ENCODE measurements around the gene FNDC10. TPM values are rescaled to one million over a fixed set of nuclear protein-coding genes. Genes with fewer than 3 reads are reported as not detected.
A peak's percentile ranks its signal among the peaks of the same experiment; 100 is the strongest.

Gene FNDC10
- total and polyA plus RNA-seq, 10 of the 15 experiments (the other 5 are each of a cell fraction or from before 2014, with no cell fraction given): 0.05 to 1.3 (median 0.25) TPM; not detected in 4

DNA sequence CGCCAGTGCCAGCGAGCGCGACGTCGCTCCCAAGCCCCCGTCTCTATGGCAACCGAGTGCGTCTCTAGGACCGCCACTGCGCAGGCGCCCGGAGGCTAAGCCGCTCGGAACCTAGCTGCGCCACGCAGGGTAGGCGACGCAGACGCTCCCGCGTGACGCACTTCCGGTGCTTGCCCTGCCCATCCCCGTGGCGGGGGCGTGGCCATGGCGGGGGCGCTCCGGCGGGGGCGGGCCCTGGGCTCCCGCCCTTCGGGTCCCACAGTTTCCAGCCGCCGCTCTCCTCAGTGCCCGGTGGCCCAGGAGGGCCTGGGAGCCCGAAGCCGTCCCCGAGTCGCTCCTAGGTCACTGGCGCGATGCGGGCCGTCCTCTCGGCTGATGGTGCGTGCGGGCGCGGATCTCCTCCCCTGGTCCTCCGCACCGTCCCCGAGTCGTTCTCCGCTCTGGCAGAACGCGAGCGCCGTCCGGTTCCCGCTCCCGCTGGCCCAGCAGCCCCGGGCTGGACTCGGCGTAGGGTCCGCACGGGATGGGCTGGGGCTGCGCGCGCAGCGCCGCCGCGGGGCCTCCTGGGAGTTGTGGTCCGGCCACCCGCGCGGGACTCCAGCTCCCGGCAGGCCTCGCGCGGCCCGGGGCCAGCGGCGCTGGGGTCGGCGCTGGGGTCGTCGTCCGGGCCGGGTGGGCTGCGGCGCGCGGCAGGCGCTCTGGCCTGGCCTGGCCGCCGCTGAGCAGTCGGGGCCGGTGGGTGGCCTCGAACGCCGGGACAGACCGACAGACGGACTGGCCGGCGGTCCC is 15.5 kb upstream of the FNDC10 start, which contains the start of gene MIB2:
TSS of gene MIB2 (plus strand) at position 245 of the 789 bp plus-strand sequence. CDS start 7,953 bp downstream, outside the sequence.
- peak within 1 kb of the TSS; percentile 99 for H3K9ac ChIP-seq (ENCODE audit: control insufficient read depth, insufficient read depth, low read length)
- WGBS (ENCODE audit: insufficient coverage, insufficient replicate concordance, low lambda C conversion rate, missing lambda C conversion rate): 1% methylated on average over 100 of the region's 107 CpGs
- POLR2A ChIA-PET: interaction anchor here (0.6 to 1.5 kb wide), 4 partner anchors 8 to 217 kb away, joined by 3 to 8 read pairs (median 4); no protein-coding TSS in a partner anchor
- no TSS peak for BruUV-seq (replicated peaks)
- RAD21 ChIA-PET (ENCODE audit: unreplicated experiment): interaction anchor here (0.7 to 2.8 kb wide), 4 partner anchors 13 to 63 kb away, joined by 3 to 8 read pairs (median 5); no protein-coding TSS in a partner anchor
- in situ Hi-C loops (cut with MboI): no loop called here
- CTCF ChIA-PET: interaction anchor here (0.7 to 1.0 kb wide), 2 partner anchors 9 to 13 kb away, joined by 4 to 5 read pairs; no protein-coding TSS in a partner anchor
- no peaks in the 10 kb centered on the region; a peak in 1 of 4 replicates for H3K27me3 ChIP-seq (replicated peaks in 1 of 2; ENCODE audit: control insufficient read depth in 2 of 2, insufficient read depth in 2 of 2, low read length in 1 of 2)
- H4K20me1 ChIP-seq (ENCODE audit: control insufficient read depth, insufficient read depth): 0 out of 2 replicates have a peak, but pooled peaks cover 3% of the 10 kb centered on the region
- ATAC-seq: peak; percentile 95
- peak; percentile 97 for FAIRE-seq
- DNase-seq (ENCODE audit: low read depth, low spot score): peak; percentile 87
- H3K27ac ChIP-seq (ENCODE audit: control insufficient read depth, insufficient read depth): peak within 1 kb of the TSS; percentile 98
- peak within 1 kb of the TSS; percentile 85 for H3K4me3 ChIP-seq
- SMC1A ChIA-PET (ENCODE audit: uncharacterized antibody, unreplicated experiment): interaction anchor here (1.2 to 1.8 kb wide), 2 partner anchors 13 to 290 kb away, joined by 3 to 4 read pairs; no protein-coding TSS in a partner anchor
- peak within 1 kb of the TSS; percentile 93 for H2AFZ ChIP-seq (ENCODE audit: control insufficient read depth, low read depth, low read length)
- peaks cover 0 to 2% of the 10 kb centered on the region in 2 experiments; a peak in 1 of 4 replicates for H3K36me3 ChIP-seq (ENCODE audit: control insufficient read depth in 2 of 2, insufficient read depth in 2 of 2, low read length in 1 of 2)
- H3K9me3 ChIP-seq (replicated peaks; ENCODE audit: control insufficient read depth, insufficient read depth, low read length): no peaks in the 10 kb centered on the region
- intact Hi-C loops (cut with micrococcal nuclease; ENCODE audit: unreplicated experiment): loop anchor here (5.0 kb wide), 1 partner anchor 43 kb away; the partner anchor contains the start of gene SSU72
- peak within 1 kb of the TSS; percentile 93 for H3K4me2 ChIP-seq (ENCODE audit: control insufficient read depth, insufficient read depth)
- H3K79me2 ChIP-seq (ENCODE audit: control insufficient read depth, insufficient read depth, low read length): peaks cover 3% of the 10 kb centered on the region
- H3K4me1 ChIP-seq (ENCODE audit: control insufficient read depth, insufficient read depth, low read length): peaks cover 15% of the 10 kb centered on the region
- TF ChIP-seq NBN (IDR thresholded peaks at IDR 0.05) (peak; percentile 83), ATF7 (IDR thresholded peaks at IDR 0.05; ENCODE audit: low read depth) (no peak), SIX5 (IDR thresholded peaks at IDR 0.05; ENCODE audit: low read depth, low read length, severe bottlenecking) (peak; percentile 81), RBBP5 (conservative IDR thresholded peaks at IDR 0.05) (no peak), CREB1 (IDR thresholded peaks at IDR 0.05; ENCODE audit: low read depth) (peak; percentile 98), CBX3 (IDR thresholded peaks at IDR 0.05; ENCODE audit: borderline replicate concordance, low read depth) (no peak), CHD2 (IDR thresholded peaks at IDR 0.05; ENCODE audit: borderline replicate concordance, low read depth, low read length) (peak; percentile 12; the same call in 1 of the 2 replicates), CREM (IDR thresholded peaks at IDR 0.05; ENCODE audit: low read depth) (peak; percentile 98), YY1 (IDR thresholded peaks at IDR 0.05; ENCODE audit: low read depth, low read length) (peak; percentile 60; the same call in 1 of the 2 replicates), ZNF207 (IDR thresholded peaks at IDR 0.05; ENCODE audit: borderline replicate concordance) (peak; percentile 26; the same call in 1 of the 2 replicates), IKZF1 (conservative IDR thresholded peaks at IDR 0.05) (peak; percentile 95), ZNF384 (IDR thresholded peaks at IDR 0.05; ENCODE audit: borderline replicate concordance, low read depth, low read length) (no peak), BACH1 (IDR thresholded peaks at IDR 0.05; ENCODE audit: borderline replicate concordance) (peak; percentile 70), ZNF217 (IDR thresholded peaks at IDR 0.05) (0 out of 2 replicates have a peak, but pooled peaks have one; percentile 50), HDAC2 (IDR thresholded peaks at IDR 0.05) (no peak)
- TF ChIP-seq, protein P1, sequence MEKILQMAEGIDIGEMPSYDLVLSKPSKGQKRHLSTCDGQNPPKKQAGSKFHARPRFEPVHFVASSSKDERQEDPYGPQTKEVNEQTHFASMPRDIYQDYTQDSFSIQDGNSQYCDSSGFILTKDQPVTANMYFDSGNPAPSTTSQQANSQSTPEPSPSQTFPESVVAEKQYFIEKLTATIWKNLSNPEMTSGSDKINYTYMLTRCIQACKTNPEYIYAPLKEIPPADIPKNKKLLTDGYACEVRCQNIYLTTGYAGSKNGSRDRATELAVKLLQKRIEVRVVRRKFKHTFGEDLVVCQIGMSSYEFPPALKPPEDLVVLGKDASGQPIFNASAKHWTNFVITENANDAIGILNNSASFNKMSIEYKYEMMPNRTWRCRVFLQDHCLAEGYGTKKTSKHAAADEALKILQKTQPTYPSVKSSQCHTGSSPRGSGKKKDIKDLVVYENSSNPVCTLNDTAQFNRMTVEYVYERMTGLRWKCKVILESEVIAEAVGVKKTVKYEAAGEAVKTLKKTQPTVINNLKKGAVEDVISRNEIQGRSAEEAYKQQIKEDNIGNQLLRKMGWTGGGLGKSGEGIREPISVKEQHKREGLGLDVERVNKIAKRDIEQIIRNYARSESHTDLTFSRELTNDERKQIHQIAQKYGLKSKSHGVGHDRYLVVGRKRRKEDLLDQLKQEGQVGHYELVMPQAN (conservative IDR thresholded peaks at IDR 0.05): 0 out of 2 replicates have a peak, but pooled peaks have one; percentile 72
- TF ChIP-seq, protein P2, sequence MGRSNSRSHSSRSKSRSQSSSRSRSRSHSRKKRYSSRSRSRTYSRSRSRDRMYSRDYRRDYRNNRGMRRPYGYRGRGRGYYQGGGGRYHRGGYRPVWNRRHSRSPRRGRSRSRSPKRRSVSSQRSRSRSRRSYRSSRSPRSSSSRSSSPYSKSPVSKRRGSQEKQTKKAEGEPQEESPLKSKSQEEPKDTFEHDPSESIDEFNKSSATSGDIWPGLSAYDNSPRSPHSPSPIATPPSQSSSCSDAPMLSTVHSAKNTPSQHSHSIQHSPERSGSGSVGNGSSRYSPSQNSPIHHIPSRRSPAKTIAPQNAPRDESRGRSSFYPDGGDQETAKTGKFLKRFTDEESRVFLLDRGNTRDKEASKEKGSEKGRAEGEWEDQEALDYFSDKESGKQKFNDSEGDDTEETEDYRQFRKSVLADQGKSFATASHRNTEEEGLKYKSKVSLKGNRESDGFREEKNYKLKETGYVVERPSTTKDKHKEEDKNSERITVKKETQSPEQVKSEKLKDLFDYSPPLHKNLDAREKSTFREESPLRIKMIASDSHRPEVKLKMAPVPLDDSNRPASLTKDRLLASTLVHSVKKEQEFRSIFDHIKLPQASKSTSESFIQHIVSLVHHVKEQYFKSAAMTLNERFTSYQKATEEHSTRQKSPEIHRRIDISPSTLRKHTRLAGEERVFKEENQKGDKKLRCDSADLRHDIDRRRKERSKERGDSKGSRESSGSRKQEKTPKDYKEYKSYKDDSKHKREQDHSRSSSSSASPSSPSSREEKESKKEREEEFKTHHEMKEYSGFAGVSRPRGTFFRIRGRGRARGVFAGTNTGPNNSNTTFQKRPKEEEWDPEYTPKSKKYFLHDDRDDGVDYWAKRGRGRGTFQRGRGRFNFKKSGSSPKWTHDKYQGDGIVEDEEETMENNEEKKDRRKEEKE (IDR thresholded peaks at IDR 0.05): no peak
- TF ChIP-seq, protein P3, sequence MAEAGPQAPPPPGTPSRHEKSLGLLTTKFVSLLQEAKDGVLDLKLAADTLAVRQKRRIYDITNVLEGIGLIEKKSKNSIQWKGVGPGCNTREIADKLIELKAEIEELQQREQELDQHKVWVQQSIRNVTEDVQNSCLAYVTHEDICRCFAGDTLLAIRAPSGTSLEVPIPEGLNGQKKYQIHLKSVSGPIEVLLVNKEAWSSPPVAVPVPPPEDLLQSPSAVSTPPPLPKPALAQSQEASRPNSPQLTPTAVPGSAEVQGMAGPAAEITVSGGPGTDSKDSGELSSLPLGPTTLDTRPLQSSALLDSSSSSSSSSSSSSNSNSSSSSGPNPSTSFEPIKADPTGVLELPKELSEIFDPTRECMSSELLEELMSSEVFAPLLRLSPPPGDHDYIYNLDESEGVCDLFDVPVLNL (IDR thresholded peaks at IDR 0.05; ENCODE audit: low read depth, low read length): 0 out of 2 replicates have a peak, but pooled peaks have one; percentile 11
